ENCODE results near the gene DPYD. TPM values are rescaled to one million over a fixed set of nuclear protein-coding genes. Genes with fewer than 3 reads are reported as not detected.

DPYD gene
- total RNA-seq, 1 experiment from 2014 or later: 7.0 TPM

DNA sequence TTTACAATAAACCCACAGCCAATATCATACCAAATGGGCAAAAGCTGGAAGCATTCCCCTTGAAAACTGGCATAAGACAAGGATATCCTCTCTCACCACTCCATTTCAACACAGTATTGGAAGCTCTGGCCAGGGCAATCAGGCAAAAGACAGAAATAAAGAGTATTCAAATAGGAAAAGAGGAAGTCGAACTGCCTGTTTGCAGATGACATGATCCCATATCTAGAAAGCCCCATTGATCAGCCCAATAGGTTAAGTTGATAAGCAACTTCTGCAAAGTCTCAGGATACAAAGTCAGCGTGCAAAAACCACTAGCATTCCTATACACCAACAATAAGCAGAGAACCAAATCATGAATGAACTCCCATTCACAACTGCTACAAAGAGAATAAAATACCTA, 235.5 kb downstream of the DPYD start:
- TF ChIP-seq, protein P1, sequence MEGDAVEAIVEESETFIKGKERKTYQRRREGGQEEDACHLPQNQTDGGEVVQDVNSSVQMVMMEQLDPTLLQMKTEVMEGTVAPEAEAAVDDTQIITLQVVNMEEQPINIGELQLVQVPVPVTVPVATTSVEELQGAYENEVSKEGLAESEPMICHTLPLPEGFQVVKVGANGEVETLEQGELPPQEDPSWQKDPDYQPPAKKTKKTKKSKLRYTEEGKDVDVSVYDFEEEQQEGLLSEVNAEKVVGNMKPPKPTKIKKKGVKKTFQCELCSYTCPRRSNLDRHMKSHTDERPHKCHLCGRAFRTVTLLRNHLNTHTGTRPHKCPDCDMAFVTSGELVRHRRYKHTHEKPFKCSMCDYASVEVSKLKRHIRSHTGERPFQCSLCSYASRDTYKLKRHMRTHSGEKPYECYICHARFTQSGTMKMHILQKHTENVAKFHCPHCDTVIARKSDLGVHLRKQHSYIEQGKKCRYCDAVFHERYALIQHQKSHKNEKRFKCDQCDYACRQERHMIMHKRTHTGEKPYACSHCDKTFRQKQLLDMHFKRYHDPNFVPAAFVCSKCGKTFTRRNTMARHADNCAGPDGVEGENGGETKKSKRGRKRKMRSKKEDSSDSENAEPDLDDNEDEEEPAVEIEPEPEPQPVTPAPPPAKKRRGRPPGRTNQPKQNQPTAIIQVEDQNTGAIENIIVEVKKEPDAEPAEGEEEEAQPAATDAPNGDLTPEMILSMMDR (IDR thresholded peaks at IDR 0.05; ENCODE audit: insufficient read depth in 1 of 2, low read depth in 1 of 2, low read length in 1 of 2, severe bottlenecking in 1 of 2, unreplicated experiment in 1 of 2): no peak
- CTCF ChIA-PET: no interaction called here
- Histone ChIP-seq H3K9me3 (no peaks in the 10 kb centered on the region), H3K4me3 (ENCODE audit: low read depth, low read length) (no peak overlapping the region), H3K4me1 (no peaks in the 10 kb centered on the region), H3K27me3 (replicated peaks; ENCODE audit: control insufficient read depth, insufficient read depth, low read length) (no peaks in the 10 kb centered on the region), H3K36me3 (ENCODE audit: control insufficient read depth, insufficient read depth, low read length) (no peaks in the 10 kb centered on the region)
- intact Hi-C loops (cut with micrococcal nuclease; ENCODE audit: unreplicated experiment): no loop called here
- no peak overlapping the region for H3K27ac Mint-ChIP-seq (ENCODE audit: unreplicated experiment)
- H3K9me3 Mint-ChIP-seq (ENCODE audit: unreplicated experiment): no peaks in the 10 kb centered on the region
- POLR2A ChIA-PET: no interaction called here
- no peak for DNase-seq
- H3K4me1 Mint-ChIP-seq (ENCODE audit: low read depth, unreplicated experiment): no peaks in the 10 kb centered on the region
- H3K4me3 Mint-ChIP-seq (ENCODE audit: unreplicated experiment): no peak overlapping the region
- BruUV-seq (replicated peaks): no TSS peak
- no peaks in the 10 kb centered on the region for H3K27me3 Mint-ChIP-seq (ENCODE audit: insufficient read depth, unreplicated experiment)
- H3K36me3 Mint-ChIP-seq (ENCODE audit: insufficient read depth, unreplicated experiment): no peaks in the 10 kb centered on the region

DNA sequence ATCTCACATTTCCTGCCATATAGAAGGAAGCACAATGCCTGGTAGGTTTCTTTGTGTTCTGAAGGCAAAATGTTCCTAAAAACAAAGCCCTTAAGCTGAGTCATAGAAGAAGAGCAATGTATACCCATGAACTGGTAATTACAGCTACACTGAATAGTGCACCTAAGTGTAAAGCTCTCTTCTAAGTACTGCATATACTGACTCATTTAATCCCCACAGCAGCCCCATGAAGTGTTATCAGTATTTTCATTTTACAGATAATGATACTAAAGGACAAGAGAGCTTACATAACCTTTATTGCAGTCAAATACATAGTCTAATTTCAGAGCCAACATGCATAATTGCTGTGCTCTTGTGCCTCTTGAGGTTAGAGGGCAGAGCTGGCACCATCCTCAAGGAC, 239.9 kb downstream of the DPYD start:
- no peak overlapping the region for H3K27ac Mint-ChIP-seq (ENCODE audit: unreplicated experiment)
- intact Hi-C loops (cut with micrococcal nuclease; ENCODE audit: unreplicated experiment): no loop called here
- no TSS peak for BruUV-seq (replicated peaks)
- H3K27me3 ChIP-seq (replicated peaks; ENCODE audit: control insufficient read depth, insufficient read depth, low read length): no peaks in the 10 kb centered on the region
- no peaks in the 10 kb centered on the region for H3K4me1 Mint-ChIP-seq (ENCODE audit: low read depth, unreplicated experiment)
- H3K9me3 Mint-ChIP-seq (ENCODE audit: unreplicated experiment): no peaks in the 10 kb centered on the region
- no peaks in the 10 kb centered on the region for H3K9me3 ChIP-seq
- no peaks in the 10 kb centered on the region for H3K36me3 ChIP-seq (ENCODE audit: control insufficient read depth, insufficient read depth, low read length)
- H3K4me3 Mint-ChIP-seq (ENCODE audit: unreplicated experiment): no peak overlapping the region
- no peak overlapping the region for H3K4me3 ChIP-seq (ENCODE audit: low read depth, low read length)
- TF ChIP-seq, protein P1 (IDR thresholded peaks at IDR 0.05; ENCODE audit: insufficient read depth in 1 of 2, low read depth in 1 of 2, low read length in 1 of 2, severe bottlenecking in 1 of 2, unreplicated experiment in 1 of 2): no peak
- no peaks in the 10 kb centered on the region for H3K27me3 Mint-ChIP-seq (ENCODE audit: insufficient read depth, unreplicated experiment)
- no peak for DNase-seq
- H3K4me1 ChIP-seq: no peaks in the 10 kb centered on the region
- POLR2A ChIA-PET: no interaction called here
- H3K36me3 Mint-ChIP-seq (ENCODE audit: insufficient read depth, unreplicated experiment): no peaks in the 10 kb centered on the region
- CTCF ChIA-PET: no interaction called here

DNA sequence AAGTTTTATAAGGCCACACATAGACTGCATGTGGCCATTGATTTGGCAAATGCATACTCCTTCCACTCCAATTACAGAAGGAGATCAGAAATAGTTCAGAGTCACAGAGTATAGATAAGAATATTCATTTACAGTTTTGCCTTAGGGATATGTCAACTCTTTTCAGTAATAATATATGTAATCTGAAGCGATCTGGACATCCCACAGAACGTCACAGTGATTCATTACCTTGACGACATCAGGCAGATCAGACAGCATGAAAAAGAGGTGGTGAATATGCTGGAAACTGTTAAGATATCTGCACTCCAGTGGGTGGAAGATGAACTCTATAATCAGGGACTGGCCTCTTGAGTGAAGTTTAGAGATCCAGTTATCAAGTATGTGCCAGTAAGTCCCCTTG, 240.4 kb downstream of the DPYD start:
- H3K4me1 Mint-ChIP-seq (ENCODE audit: low read depth, unreplicated experiment): no peaks in the 10 kb centered on the region
- H3K4me1 ChIP-seq: no peaks in the 10 kb centered on the region

More for the DNA sequence above, 240.4 kb downstream of the DPYD start:
- DNase-seq: no peak
- Mint-ChIP-seq H3K9me3 (ENCODE audit: unreplicated experiment) (no peaks in the 10 kb centered on the region), H3K27me3 (ENCODE audit: insufficient read depth, unreplicated experiment) (no peaks in the 10 kb centered on the region), H3K27ac (ENCODE audit: unreplicated experiment) (no peak overlapping the region), H3K36me3 (ENCODE audit: insufficient read depth, unreplicated experiment) (no peaks in the 10 kb centered on the region), H3K4me3 (ENCODE audit: unreplicated experiment) (no peak overlapping the region)
- CTCF ChIA-PET: no interaction called here
- no peaks in the 10 kb centered on the region for H3K27me3 ChIP-seq (replicated peaks; ENCODE audit: control insufficient read depth, insufficient read depth, low read length)
- TF ChIP-seq, protein P1 (IDR thresholded peaks at IDR 0.05; ENCODE audit: insufficient read depth in 1 of 2, low read depth in 1 of 2, low read length in 1 of 2, severe bottlenecking in 1 of 2, unreplicated experiment in 1 of 2): no peak
- POLR2A ChIA-PET: no interaction called here
- H3K9me3 ChIP-seq: no peaks in the 10 kb centered on the region
- no peak overlapping the region for H3K4me3 ChIP-seq (ENCODE audit: low read depth, low read length)
- intact Hi-C loops (cut with micrococcal nuclease; ENCODE audit: unreplicated experiment): no loop called here
- no TSS peak for BruUV-seq (replicated peaks)
- H3K36me3 ChIP-seq (ENCODE audit: control insufficient read depth, insufficient read depth, low read length): no peaks in the 10 kb centered on the region
